B cell (primary cell): ENCODE data around the gene PDE4A. TPM values are rescaled to one million over a fixed set of nuclear protein-coding genes. Genes with fewer than 3 reads are reported as not detected.

Source experiments
- ATAC-seq: fragments of 200-7000 bp; cut with Tn5 transposase; one replicate; pipeline ENCODE4 v1.10.0; 2021; ENCODE audit warnings: low read depth, mild to moderate bottlenecking, moderate number of reproducible peaks, moderate library complexity
- CTCF ChIA-PET: fragments of 350-600 bp; sonication (Branson Sonifier 250); formaldehyde crosslinking; loops from one replicate; lab custom pipeline; 2021; ENCODE audit warnings: antibody characterized with exemption, inconsistent platforms; lab: Charles Lee
- POLR2A ChIA-PET: fragments of 350-600 bp; sonication (Branson Sonifier 250); formaldehyde crosslinking; loops from one replicate; lab custom pipeline; 2021; ENCODE audit warnings: antibody characterized with exemption; lab: Charles Lee
- DNase-seq: peaks from one replicate; pipeline ENCODE4 v3.0.0; 2013
- H2AFZ ChIP-seq: 2 replicates; pipeline ENCODE4 v1.6.1; 2012; ENCODE audit warnings: mild to moderate bottlenecking, low read depth, low read length; ENCODE audit not compliant: insufficient read depth, poor library complexity, severe bottlenecking
- H3K27ac ChIP-seq, 2 donors: 1 replicate in 1 of 2; 2 replicates in 1 of 2; pipeline ENCODE4 v1.5.1; 2012 to 2013; ENCODE audit warnings: low read length in 2 of 2, mild to moderate bottlenecking in 2 of 2, moderate library complexity in 1 of 2
- H3K27me3 ChIP-seq, 4 experiments: fragments of 200-600 bp in 1 of 4; sonication (generic) in 1 of 4; replicated peaks in 1 of 4; 1 replicate in 2 of 4; 2 replicates in 2 of 4; pipeline versions ENCODE4 v1.6.1 to v1.7.0; 2013 to 2016; ENCODE audit warnings: low read length in 3 of 4, mild to moderate bottlenecking in 2 of 4, mixed read lengths in 1 of 4, moderate library complexity in 1 of 4; ENCODE audit not compliant: insufficient read depth in 4 of 4, control insufficient read depth in 3 of 4; ENCODE audit errors: control extremely low read depth in 1 of 4
- H3K36me3 ChIP-seq, 2 experiments: replicated peaks in 1 of 2; 1 replicate in 1 of 2; 2 replicates in 1 of 2; pipeline versions ENCODE4 v1.6.1 to v1.7.1; 2013; ENCODE audit warnings: low read length in 1 of 2; ENCODE audit not compliant: insufficient read depth in 2 of 2, control insufficient read depth in 1 of 2; ENCODE audit errors: control extremely low read depth in 1 of 2, extremely low read depth in 1 of 2
- H3K4me1 ChIP-seq, 2 donors: fragments of 200-600 bp in 1 of 2; sonication (generic) in 1 of 2; 1 replicate in 1 of 2; 2 replicates in 1 of 2; pipeline versions ENCODE4 v1.5.1 to v1.6.1; 2013 to 2017; ENCODE audit warnings: low read length in 2 of 2; ENCODE audit not compliant: control insufficient read depth in 2 of 2, insufficient read depth in 2 of 2
- H3K4me2 ChIP-seq: replicated peaks from 2 replicates; pipeline ENCODE3; 2012; ENCODE audit warnings: mild to moderate bottlenecking, low read depth, low read length; ENCODE audit not compliant: poor library complexity, severe bottlenecking
- H3K4me3 ChIP-seq, 5 experiments: fragments of 200-600 bp in 1 of 5; sonication (generic) in 1 of 5; 1 replicate in 3 of 5; 2 replicates in 2 of 5; pipeline versions ENCODE4 v1.5.1 to v1.7.0; 2011 to 2016; ENCODE audit warnings: low read length in 4 of 5, mild to moderate bottlenecking in 4 of 5, low read depth in 2 of 5, control low read depth in 1 of 5, moderate library complexity in 1 of 5; ENCODE audit not compliant: insufficient read depth in 1 of 5; ENCODE audit errors: control extremely low read depth in 1 of 5, extremely low read depth in 1 of 5
- H3K79me2 ChIP-seq: fragments of 200-600 bp; sonication (generic); one replicate; pipeline ENCODE4 v1.6.0; 2016; ENCODE audit warnings: low read length; ENCODE audit not compliant: control insufficient read depth, insufficient read depth
- H3K9ac ChIP-seq: fragments of 200-600 bp; sonication (generic); 2 replicates; pipeline ENCODE4 v1.6.1; 2017; ENCODE audit warnings: mild to moderate bottlenecking, low read length, moderate library complexity
- H3K9me3 ChIP-seq, 3 donors: one replicate each; pipeline versions ENCODE4 v1.6.1 to v1.7.1; 2013; ENCODE audit warnings: low read length in 2 of 3; ENCODE audit not compliant: control insufficient read depth in 2 of 3, insufficient read depth in 1 of 3; ENCODE audit errors: control extremely low read depth in 1 of 3
- H4K20me1 ChIP-seq: 2 replicates; pipeline ENCODE4 v1.6.0; 2012; ENCODE audit warnings: mild to moderate bottlenecking, low read length; ENCODE audit not compliant: insufficient read depth, control insufficient read depth, poor library complexity, severe bottlenecking
- H3K27ac Mint-ChIP-seq: one replicate; pipeline ENCODE4 v1.8.0; 2021; ENCODE audit warnings: mixed read lengths
- H3K27me3 Mint-ChIP-seq: one replicate; pipeline ENCODE4 v1.8.0; 2021; ENCODE audit warnings: mixed read lengths
- H3K4me1 Mint-ChIP-seq: one replicate; pipeline ENCODE4 v1.8.0; 2021; ENCODE audit warnings: mixed read lengths
- H3K4me3 Mint-ChIP-seq: one replicate; pipeline ENCODE4 v1.8.0; 2021; ENCODE audit warnings: mixed read lengths
- H3K9me3 Mint-ChIP-seq: one replicate; pipeline ENCODE4 v1.8.0; 2022; ENCODE audit warnings: mixed read lengths; ENCODE audit not compliant: insufficient read depth
- CTCF ChIP-seq: fragments of 200-600 bp; IDR thresholded peaks from one replicate; pipeline ENCODE4 v1.8.0; 2022; ENCODE audit warnings: antibody characterized with exemption, mild to moderate bottlenecking
- EZH2 ChIP-seq: IDR thresholded peaks from 2 replicates; pipeline ENCODE4 v1.6.1; 2012; ENCODE audit warnings: borderline replicate concordance, low read depth, mild to moderate bottlenecking, moderate library complexity, low read length; ENCODE audit not compliant: insufficient read depth, poor library complexity, severe bottlenecking
- WGBS: methylation state at CpG from one replicate; pipeline ENCODE4 v1.1.5; 2013; ENCODE audit warnings: missing lambda C conversion rate; ENCODE audit not compliant: insufficient coverage; 5-methylcytosine and 5-hydroxymethylcytosine counted together
- intact Hi-C: fragments of 100-400 bp; cut with micrococcal nuclease; formaldehyde crosslinking; loops from one replicate; pipeline ENCODE4 v1.10.0; 2022
- polyA plus RNA-seq: library from polyadenylated mRNA; depleted of rRNA; stranded (reverse); fragments of >200 nt; gene quantifications from 2 replicates; pipeline ENCODE4 v1.2.3, GENCODE V29; 2012
- total RNA-seq, 2 donors: library from RNA; stranded (reverse); fragments of 120-200 nt in 1 of 2; gene quantifications; 1 replicate in 1 of 2; 2 replicates in 1 of 2; pipeline versions ENCODE4 v1.2.3 to v1.2.4, GENCODE V29; 2013 to 2022

Gene PDE4A
- total and polyA plus RNA-seq, 2 donors (not counting 1 experiment from before 2014, with no cell fraction given): 1.5 to 10.9 TPM

- no peak overlapping the region for H3K27ac ChIP-seq
- H4K20me1 ChIP-seq: no peaks in the 10 kb centered on the region
- peak overlapping the region; percentile 70 for H3K4me3 Mint-ChIP-seq
- no peak overlapping the region for H3K4me3 ChIP-seq
- no peak overlapping the region for H2AFZ ChIP-seq
- ATAC-seq (no peak), DNase-seq (no peak)
- 21% methylated on average over 7 of the region's 8 CpGs for WGBS
- H3K79me2 ChIP-seq: no peaks in the 10 kb centered on the region
- ChIA-PET CTCF (interaction anchor here (1.3 to 1.7 kb wide), 2 partner anchors 23 to 24 kb away, joined by 5 to 8 read pairs; no protein-coding TSS in a partner anchor), POLR2A (interaction anchor here (0.7 kb wide), 1 partner anchor 50 kb away, joined by 11 read pairs; no protein-coding TSS in a partner anchor)
- TF ChIP-seq CTCF: no peak
- TF ChIP-seq EZH2: no peak
- H3K4me2 ChIP-seq: peak overlapping the region; percentile 96
- intact Hi-C loops: loop anchor here (2.0 kb wide), 1 partner anchor 42 kb away; the partner anchor contains the start of gene KEAP1
- H3K9me3 ChIP-seq: peaks cover 0 to 3% (median 0%) of the 10 kb centered on the region in 3 donors
- H3K4me1 ChIP-seq: peaks cover 7 to 8% of the 10 kb centered on the region in 2 donors
- H3K27ac Mint-ChIP-seq: no peak overlapping the region
- no peaks in the 10 kb centered on the region for H3K36me3 ChIP-seq
- H3K9me3 Mint-ChIP-seq: no peaks in the 10 kb centered on the region
- no peak overlapping the region for H3K9ac ChIP-seq
- H3K4me1 Mint-ChIP-seq: peaks cover 11% of the 10 kb centered on the region
- H3K27me3 Mint-ChIP-seq: no peaks in the 10 kb centered on the region
- no peaks in the 10 kb centered on the region for H3K27me3 ChIP-seq
These were observed 40.3 kb downstream of the PDE4A start for GRCh38 chr19:10460714-10461046.

DNA sequence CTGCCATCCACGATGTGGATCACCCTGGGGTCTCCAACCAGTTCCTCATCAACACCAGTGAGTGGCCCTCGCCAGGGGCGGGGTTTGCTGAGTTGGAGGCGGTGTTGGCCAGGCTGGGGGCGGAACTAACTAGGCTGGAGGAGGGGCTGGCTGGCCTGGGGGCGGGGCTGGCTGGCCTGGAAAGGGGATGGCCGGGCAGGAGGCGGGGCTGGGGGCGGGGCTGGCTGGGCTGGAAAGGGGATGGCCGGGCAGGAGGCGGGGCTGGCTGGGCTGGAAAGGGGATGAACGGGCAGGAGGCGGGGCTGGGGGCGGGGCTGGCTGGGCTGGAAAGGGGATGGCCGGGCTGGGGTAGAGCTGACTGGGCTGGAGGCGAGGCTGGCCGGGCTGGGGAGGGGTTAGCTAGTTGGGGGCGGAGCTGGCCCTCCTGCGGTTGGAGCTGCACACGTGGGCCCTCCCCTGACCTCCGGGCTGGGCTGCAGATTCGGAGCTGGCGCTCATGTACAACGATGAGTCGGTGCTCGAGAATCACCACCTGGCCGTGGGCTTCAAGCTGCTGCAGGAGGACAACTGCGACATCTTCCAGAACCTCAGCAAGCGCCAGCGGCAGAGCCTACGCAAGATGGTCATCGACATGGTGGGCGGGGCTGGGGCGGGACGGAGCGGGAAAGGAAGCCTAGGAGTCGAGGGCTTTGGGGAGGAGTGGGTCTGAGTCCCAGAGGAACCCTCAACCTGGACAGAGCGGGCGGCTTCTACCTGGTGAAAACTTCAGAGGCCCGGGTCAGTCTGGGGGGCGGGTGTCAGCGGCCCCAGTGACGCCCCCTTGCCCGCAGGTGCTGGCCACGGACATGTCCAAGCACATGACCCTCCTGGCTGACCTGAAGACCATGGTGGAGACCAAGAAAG is 41.0 kb downstream of the PDE4A start:
- no peaks in the 10 kb centered on the region for H3K27me3 ChIP-seq
- peaks cover 7 to 8% of the 10 kb centered on the region in 2 donors for H3K4me1 ChIP-seq
- no peaks in the 10 kb centered on the region for H3K36me3 ChIP-seq
- intact Hi-C loops: loop anchor here (2.0 kb wide), 1 partner anchor 42 kb away; the partner anchor contains the start of gene KEAP1
- no peak overlapping the region for H3K27ac ChIP-seq
- Mint-ChIP-seq H3K27me3 (no peaks in the 10 kb centered on the region), H3K4me3 (peak overlapping the region; percentile 70), H3K27ac (no peak overlapping the region), H3K9me3 (no peaks in the 10 kb centered on the region), H3K4me1 (peaks cover 11% of the 10 kb centered on the region)
- DNase-seq (peak; percentile 89), ATAC-seq (peak; percentile 90)
- ChIA-PET POLR2A (interaction anchor here (0.6 to 0.7 kb wide), 3 partner anchors 49 to 914 kb away, joined by 3 to 11 read pairs (median 6); partner anchors contain the start of gene RAVER1), CTCF (interaction anchor here (0.5 to 1.7 kb wide), 6 partner anchors 10 to 423 kb away, joined by 3 to 8 read pairs (median 4); no protein-coding TSS in a partner anchor)
- H3K4me2 ChIP-seq: peak overlapping the region; percentile 96
- peaks cover 0 to 3% (median 0%) of the 10 kb centered on the region in 3 donors for H3K9me3 ChIP-seq
- peak overlapping the region; percentile 81 for H2AFZ ChIP-seq
- TF ChIP-seq CTCF (no peak), EZH2 (no peak)
- no peaks in the 10 kb centered on the region for H3K79me2 ChIP-seq
- peak overlapping the region; percentile 68 for H3K9ac ChIP-seq
- 4% methylated on average over 35 of the region's 45 CpGs for WGBS
- H4K20me1 ChIP-seq: no peaks in the 10 kb centered on the region
- H3K4me3 ChIP-seq: peak overlapping the region; percentile 25 to 62 (median 48)
